AG10803 (cell line): ENCODE measurements around the gene CCNE1.
A peak's percentile ranks its signal among the peaks of the same experiment; 100 is the strongest.

ENCODE experiments used
- DNase-seq: peaks from one replicate; pipeline ENCODE4 v3.0.0; 2010; ENCODE audit warnings: low read depth
- H3K4me3 ChIP-seq: 2 replicates; pipeline ENCODE4 v1.5.1; 2011; ENCODE audit warnings: mild to moderate bottlenecking, low read length, control low read depth
- TF ChIP-seq, protein P1 (sequence below): conservative IDR thresholded peaks from 2 replicates; pipeline ENCODE4 v1.5.1; 2011; ENCODE audit warnings: mild to moderate bottlenecking, low read length, control low read depth, inconsistent platforms

The CCNE1 gene

DNA sequence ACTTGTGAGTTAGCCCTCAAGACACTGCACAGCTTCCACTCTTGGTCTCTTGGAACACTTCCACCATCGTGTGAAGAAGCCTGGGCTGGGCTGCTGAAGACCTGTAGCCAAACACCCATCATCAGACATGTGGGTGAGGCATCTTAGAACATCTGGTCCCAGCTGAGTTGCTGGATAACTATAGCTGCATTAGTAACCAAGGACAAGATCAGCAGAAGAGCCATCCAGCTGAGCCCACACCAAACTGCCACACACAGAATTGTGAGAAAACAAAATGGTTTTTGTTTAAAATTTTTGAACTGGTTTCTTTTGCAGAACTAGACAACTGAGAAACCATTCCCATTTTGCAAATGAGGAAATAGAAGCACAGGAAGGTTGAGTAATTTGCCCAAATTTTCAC, 56.2 kb downstream of the CCNE1 start:
- no peak for DNase-seq
- TF ChIP-seq, protein P1, sequence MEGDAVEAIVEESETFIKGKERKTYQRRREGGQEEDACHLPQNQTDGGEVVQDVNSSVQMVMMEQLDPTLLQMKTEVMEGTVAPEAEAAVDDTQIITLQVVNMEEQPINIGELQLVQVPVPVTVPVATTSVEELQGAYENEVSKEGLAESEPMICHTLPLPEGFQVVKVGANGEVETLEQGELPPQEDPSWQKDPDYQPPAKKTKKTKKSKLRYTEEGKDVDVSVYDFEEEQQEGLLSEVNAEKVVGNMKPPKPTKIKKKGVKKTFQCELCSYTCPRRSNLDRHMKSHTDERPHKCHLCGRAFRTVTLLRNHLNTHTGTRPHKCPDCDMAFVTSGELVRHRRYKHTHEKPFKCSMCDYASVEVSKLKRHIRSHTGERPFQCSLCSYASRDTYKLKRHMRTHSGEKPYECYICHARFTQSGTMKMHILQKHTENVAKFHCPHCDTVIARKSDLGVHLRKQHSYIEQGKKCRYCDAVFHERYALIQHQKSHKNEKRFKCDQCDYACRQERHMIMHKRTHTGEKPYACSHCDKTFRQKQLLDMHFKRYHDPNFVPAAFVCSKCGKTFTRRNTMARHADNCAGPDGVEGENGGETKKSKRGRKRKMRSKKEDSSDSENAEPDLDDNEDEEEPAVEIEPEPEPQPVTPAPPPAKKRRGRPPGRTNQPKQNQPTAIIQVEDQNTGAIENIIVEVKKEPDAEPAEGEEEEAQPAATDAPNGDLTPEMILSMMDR = no peak
- no peak overlapping the region for H3K4me3 ChIP-seq

DNA sequence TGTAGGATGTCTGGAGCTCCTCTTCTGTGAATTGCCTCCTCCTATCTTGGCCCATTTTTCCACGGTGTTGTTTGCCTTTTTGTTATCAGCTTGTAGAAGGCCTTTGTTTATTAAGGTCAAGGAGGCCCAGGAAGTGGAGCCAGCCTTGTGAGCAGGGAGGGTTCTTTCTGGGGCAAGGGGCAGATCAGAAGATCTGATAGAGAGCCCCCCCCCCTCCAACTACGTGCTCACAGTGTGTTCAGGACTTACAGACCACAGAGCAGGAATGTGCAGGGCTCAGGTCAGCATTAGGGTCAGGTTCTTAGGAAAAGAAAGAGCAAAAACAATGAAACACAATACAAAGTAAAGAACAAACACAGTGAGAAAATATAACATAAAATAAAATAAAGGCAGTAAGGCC, 59.4 kb downstream of the CCNE1 start:
- TF ChIP-seq, protein P1 = no peak
- no peak overlapping the region for H3K4me3 ChIP-seq
- no peak for DNase-seq

DNA sequence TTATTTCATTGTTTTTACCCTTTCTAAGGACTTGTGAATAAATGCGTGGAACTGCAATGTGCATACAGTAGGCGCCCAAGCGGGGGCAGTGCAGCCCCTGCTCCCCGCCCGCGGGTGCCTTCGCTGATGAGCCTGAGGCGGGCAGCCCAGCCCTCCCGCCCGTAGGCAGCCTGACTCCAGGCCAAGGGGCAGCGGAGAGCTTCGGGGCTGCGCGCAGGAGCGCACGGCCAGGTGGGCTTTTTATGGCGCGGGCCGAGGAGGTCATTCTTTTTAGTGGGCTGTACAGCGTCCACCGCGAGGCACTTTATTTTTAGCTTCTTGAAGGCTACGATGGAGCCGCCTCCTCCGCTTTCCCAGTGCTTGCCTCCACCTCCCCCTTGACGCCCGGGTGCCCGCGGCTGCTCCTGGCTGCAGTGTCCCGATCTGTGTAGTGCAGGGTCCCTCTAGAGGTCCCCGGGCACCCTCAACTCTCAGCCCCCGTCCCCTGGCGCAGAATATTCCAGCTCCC, 60.5 kb downstream of the CCNE1 start:
- TF ChIP-seq, protein P1 = peak; percentile 23
- H3K4me3 ChIP-seq = no peak overlapping the region
- DNase-seq = no peak

DNA sequence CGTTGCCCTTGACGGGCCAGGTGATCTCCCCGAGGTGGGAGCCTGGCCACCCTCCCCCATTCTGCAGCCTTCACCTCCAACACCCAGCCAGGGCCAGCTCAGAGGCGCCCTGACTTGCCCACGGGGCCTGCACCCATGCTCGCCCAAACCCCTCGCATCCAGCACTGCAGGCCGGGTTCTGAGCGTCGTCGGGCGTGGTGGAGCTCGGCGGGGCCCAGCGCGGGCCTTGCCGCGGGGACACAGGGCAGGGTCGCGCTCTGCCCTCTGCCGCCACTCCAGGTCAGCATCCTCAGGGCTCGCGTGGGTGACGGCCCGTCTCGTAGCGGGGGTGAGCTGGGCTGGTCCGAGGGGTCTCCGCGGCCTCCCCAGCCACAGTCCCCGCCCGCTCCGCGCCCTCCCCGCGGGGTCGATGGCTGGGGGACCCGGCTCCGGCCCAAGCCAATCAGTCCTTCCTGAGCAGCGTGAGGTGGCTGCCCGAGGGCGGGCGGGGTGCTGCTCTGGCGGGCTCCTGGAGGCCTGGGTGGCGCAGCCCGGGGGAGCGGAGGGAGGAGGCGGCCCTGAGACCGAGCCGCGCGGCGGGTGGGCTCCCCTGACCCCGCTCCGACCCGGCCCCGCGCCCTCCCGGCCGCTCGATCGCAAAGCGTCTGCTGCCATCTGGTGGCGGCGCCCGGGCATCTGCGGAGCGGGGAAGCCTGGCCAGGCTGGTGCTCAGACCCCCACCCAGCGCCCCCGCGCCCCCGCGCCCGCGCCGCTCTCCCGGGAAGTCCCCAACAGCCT, 61.4 kb downstream of the CCNE1 start:
- H3K4me3 ChIP-seq = peak overlapping the region; percentile 24; the same call in 1 of the 2 replicates
- TF ChIP-seq, protein P1 = peak; percentile 47
- DNase-seq = peak; percentile 20
